Right lobe of liver (tissue), 4 donors: ENCODE data around the gene ALDH2.

Experiments
- CTCF ChIP-seq, 4 donors: fragments of 200-600 bp in 3 of 4; fragments of 450-650 bp in 1 of 4; IDR thresholded peaks; one replicate each; pipeline versions ENCODE4 v1.5.1 to v1.8.0; 2016 to 2022; ENCODE audit warnings: antibody characterized with exemption in 4 of 4, mild to moderate bottlenecking in 2 of 4
- POLR2A ChIP-seq: fragments of 450-650 bp; IDR thresholded peaks from one replicate; pipeline ENCODE4 v1.6.1; 2017; ENCODE audit warnings: antibody characterized with exemption, mild to moderate bottlenecking
- donor health status: DM: no; HTN: no; CAD: no.
- donor health status: DM: no; HTN: no; CAD: no.
- donor health status: DM: no; HTN: yes; CAD: no.

GRCh38 chr12:111840807-111841206 lies 74.1 kb downstream of the ALDH2 start:
- TF ChIP-seq CTCF (IDR thresholded peaks at IDR 0.05) = no peak
- no peak for TF ChIP-seq POLR2A
